CD4-positive, CD25-positive, alpha-beta regulatory T cell (primary cell): ENCODE measurements around the gene PROP1. TPM values are rescaled to one million over a fixed set of nuclear protein-coding genes. Genes with fewer than 3 reads are reported as not detected.
"Not testable (repeated sequence)": the region's sequence is repeated elsewhere in the genome, so short reads cannot be mapped to it uniquely, and the experiment has no call there.

Experiments
- ATAC-seq, 2 donors: fragments of 150-1000 bp; cut with Tn5 transposase; one replicate each; pipeline ENCODE4 v1.10.0; 2021; ENCODE audit warnings: low read depth in 2 of 2, moderate number of reproducible peaks in 2 of 2, moderate library complexity in 1 of 2
- DNase-seq, 3 donors: peaks; one replicate each; pipeline versions ENCODE4 v3.0.0 to v3.0.0-alpha.2; 2012 to 2022; ENCODE audit warnings: mixed read lengths in 1 of 3
- H3K27ac ChIP-seq: one replicate; pipeline ENCODE4 v1.7.0; 2013; ENCODE audit warnings: mild to moderate bottlenecking, low read length; ENCODE audit not compliant: insufficient read depth, poor library complexity, severe bottlenecking
- H3K27me3 ChIP-seq: one replicate; pipeline ENCODE4 v1.7.0; 2013; ENCODE audit warnings: low read length; ENCODE audit not compliant: control insufficient read depth, insufficient read depth
- H3K36me3 ChIP-seq: one replicate; pipeline ENCODE4 v1.7.0; 2013; ENCODE audit warnings: mild to moderate bottlenecking, low read length, moderate library complexity; ENCODE audit not compliant: control insufficient read depth, insufficient read depth
- H3K4me1 ChIP-seq: 2 replicates; pipeline ENCODE4 v1.7.0; 2013; ENCODE audit warnings: mild to moderate bottlenecking, low read length; ENCODE audit not compliant: insufficient read depth, control insufficient read depth, poor library complexity, severe bottlenecking
- H3K4me3 ChIP-seq: one replicate; pipeline ENCODE4 v1.7.0; 2013; ENCODE audit warnings: low read depth, mild to moderate bottlenecking, low read length, moderate library complexity
- H3K9me3 ChIP-seq, 2 experiments: 1 replicate in 1 of 2; 2 replicates in 1 of 2; pipeline ENCODE4 v1.7.0; 2013; ENCODE audit warnings: low read length in 2 of 2, mild to moderate bottlenecking in 1 of 2, moderate library complexity in 1 of 2; ENCODE audit not compliant: control insufficient read depth in 2 of 2
- H3K27ac Mint-ChIP-seq, 3 donors: one replicate each; pipeline ENCODE4 v1.8.0; 2020 to 2022; ENCODE audit warnings: mild to moderate bottlenecking in 3 of 3, mixed read lengths in 3 of 3, moderate library complexity in 2 of 3
- H3K27me3 Mint-ChIP-seq: one replicate; pipeline ENCODE4 v1.8.0; 2022; ENCODE audit warnings: mild to moderate bottlenecking, mixed read lengths
- H3K36me3 Mint-ChIP-seq: one replicate; pipeline ENCODE4 v1.8.0; 2020; ENCODE audit warnings: mixed read lengths
- H3K4me1 Mint-ChIP-seq, 4 donors: one replicate each; pipeline ENCODE4 v1.8.0; 2020 to 2022; ENCODE audit warnings: mixed read lengths in 4 of 4, mild to moderate bottlenecking in 1 of 4
- H3K4me3 Mint-ChIP-seq, 4 donors: one replicate each; pipeline ENCODE4 v1.8.0; 2020 to 2022; ENCODE audit warnings: mild to moderate bottlenecking in 4 of 4, mixed read lengths in 4 of 4, moderate library complexity in 3 of 4
- H3K9me3 Mint-ChIP-seq, 7 donors: one replicate each; pipeline ENCODE4 v1.8.0; 2020 to 2022; ENCODE audit warnings: mixed read lengths in 7 of 7, mild to moderate bottlenecking in 3 of 7, moderate library complexity in 2 of 7
- polyA plus RNA-seq, 4 donors: library from polyadenylated mRNA; unstranded; fragments of 300-500 nt; fragmentation: Illumina TruSeq; gene quantifications; one replicate each; pipeline ENCODE4 v1.2.3, GENCODE V29; 2021
- total RNA-seq: library from RNA; stranded (reverse); gene quantifications from one replicate; pipeline ENCODE4 v1.2.3, GENCODE V29; 2022

PROP1 gene
- total and polyA plus RNA-seq, 5 donors from 2014 or later: not detected

- Mint-ChIP-seq H3K4me1 (peaks cover 0 to 3% (median 0%) of the 10 kb centered on the region in 4 donors), H3K27me3 (peaks cover 6% of the 10 kb centered on the region), H3K9me3 (peaks cover 0 to 1% (median 0%) of the 10 kb centered on the region in 7 donors), H3K4me3 (peak overlapping the region in 1 of 4 donors; percentile 11), H3K36me3 (peaks cover 11% of the 10 kb centered on the region), H3K27ac (no peak overlapping the region)
- Histone ChIP-seq H3K9me3 (peaks cover 0 to 2% of the 10 kb centered on the region in 2 experiments), H3K27me3 (no peaks in the 10 kb centered on the region), H3K36me3 (no peaks in the 10 kb centered on the region), H3K4me3 (no peak overlapping the region), H3K27ac (no peak overlapping the region), H3K4me1 (no peaks in the 10 kb centered on the region)
- ATAC-seq (no peak), DNase-seq (no peak)
Observed at GRCh38 chr5:177966009-177966838, 29.8 kb downstream of the PROP1 start.

- Mint-ChIP-seq H3K27me3 (no peaks in the 10 kb centered on the region), H3K27ac (no peak overlapping the region), H3K9me3 (peaks cover 0 to 3% (median 0%) of the 10 kb centered on the region in 7 donors), H3K4me3 (no peak overlapping the region), H3K4me1 (peaks cover 0 to 3% (median 1%) of the 10 kb centered on the region in 4 donors), H3K36me3 (peaks cover 21% of the 10 kb centered on the region)
- no peak for DNase-seq
- Histone ChIP-seq H3K36me3 (no peaks in the 10 kb centered on the region), H3K9me3 (no peaks in the 10 kb centered on the region), H3K4me1 (no peaks in the 10 kb centered on the region), H3K27ac (no peak overlapping the region), H3K27me3 (no peaks in the 10 kb centered on the region), H3K4me3 (no peak overlapping the region)
- ATAC-seq: no peak
Observed at GRCh38 chr5:177964471-177964870, 31.6 kb downstream of the PROP1 start.

- no peaks in the 10 kb centered on the region for H3K4me1 ChIP-seq
- peaks cover 0 to 3% (median 1%) of the 10 kb centered on the region in 4 donors for H3K4me1 Mint-ChIP-seq
- ATAC-seq (no peak), DNase-seq (no peak)
- peaks cover 0 to 3% (median 0%) of the 10 kb centered on the region in 7 donors for H3K9me3 Mint-ChIP-seq
- peaks cover 24% of the 10 kb centered on the region for H3K36me3 Mint-ChIP-seq
- H3K27me3 ChIP-seq: no peaks in the 10 kb centered on the region
- no peak overlapping the region for H3K4me3 Mint-ChIP-seq
- no peak overlapping the region for H3K27ac Mint-ChIP-seq
- no peaks in the 10 kb centered on the region for H3K9me3 ChIP-seq
- H3K36me3 ChIP-seq: no peaks in the 10 kb centered on the region
- no peak overlapping the region for H3K27ac ChIP-seq
- no peaks in the 10 kb centered on the region for H3K27me3 Mint-ChIP-seq
- no peak overlapping the region for H3K4me3 ChIP-seq
Observed at GRCh38 chr5:177963966-177964365, 32.1 kb downstream of the PROP1 start.

- no peaks in the 10 kb centered on the region for H3K4me1 ChIP-seq
- no peak overlapping the region for H3K27ac ChIP-seq
- Mint-ChIP-seq H3K27me3 (no peaks in the 10 kb centered on the region), H3K27ac (peak overlapping the region in 2 of 3 donors; percentile 7 to 38), H3K9me3 (peaks cover 0 to 3% (median 0%) of the 10 kb centered on the region in 7 donors), H3K4me3 (peak overlapping the region in 1 of 4 donors; percentile 40), H3K4me1 (peaks cover 0 to 2% (median 0%) of the 10 kb centered on the region in 4 donors), H3K36me3 (peaks cover 31% of the 10 kb centered on the region)
- H3K27me3 ChIP-seq: no peaks in the 10 kb centered on the region
- no peaks in the 10 kb centered on the region for H3K9me3 ChIP-seq
- DNase-seq: no peak
- H3K36me3 ChIP-seq: no peaks in the 10 kb centered on the region
- ATAC-seq: no peak
- no peak overlapping the region for H3K4me3 ChIP-seq
Observed at GRCh38 chr5:177959315-177959714, 36.7 kb downstream of the PROP1 start.

GRCh38 chr5:177958696-177959095 lies 37.3 kb downstream of the PROP1 start:
- Histone ChIP-seq H3K4me3 (no peak overlapping the region), H3K36me3 (no peaks in the 10 kb centered on the region), H3K9me3 (no peaks in the 10 kb centered on the region), H3K27ac (no peak overlapping the region), H3K4me1 (no peaks in the 10 kb centered on the region), H3K27me3 (no peaks in the 10 kb centered on the region)
- peaks cover 0 to 2% (median 0%) of the 10 kb centered on the region in 4 donors for H3K4me1 Mint-ChIP-seq
- H3K36me3 Mint-ChIP-seq: peaks cover 27% of the 10 kb centered on the region
- H3K4me3 Mint-ChIP-seq: no peak overlapping the region
- no peaks in the 10 kb centered on the region for H3K27me3 Mint-ChIP-seq
- ATAC-seq (no peak), DNase-seq (no peak)
- H3K27ac Mint-ChIP-seq: no peak overlapping the region
- peaks cover 0 to 3% (median 0%) of the 10 kb centered on the region in 7 donors for H3K9me3 Mint-ChIP-seq

- H3K27ac Mint-ChIP-seq: no peak overlapping the region
- H3K4me3 ChIP-seq: no peak overlapping the region
- H3K27me3 ChIP-seq: no peaks in the 10 kb centered on the region
- no peaks in the 10 kb centered on the region for H3K9me3 ChIP-seq
- ATAC-seq: no peak
- peaks cover 0 to 2% (median 0%) of the 10 kb centered on the region in 4 donors for H3K4me1 Mint-ChIP-seq
- H3K36me3 ChIP-seq: no peaks in the 10 kb centered on the region
- no peak for DNase-seq
- H3K36me3 Mint-ChIP-seq: peaks cover 27% of the 10 kb centered on the region
- no peaks in the 10 kb centered on the region for H3K27me3 Mint-ChIP-seq
- peaks cover 0 to 3% (median 0%) of the 10 kb centered on the region in 7 donors for H3K9me3 Mint-ChIP-seq
- H3K4me3 Mint-ChIP-seq: no peak overlapping the region
- H3K4me1 ChIP-seq: no peaks in the 10 kb centered on the region
- H3K27ac ChIP-seq: no peak overlapping the region
Observed at GRCh38 chr5:177957241-177957640, 38.8 kb downstream of the PROP1 start.

- not testable (repeated sequence) for H3K4me1 ChIP-seq, H3K4me1 Mint-ChIP-seq, DNase-seq, H3K27me3 Mint-ChIP-seq, H3K27me3 ChIP-seq, H3K9me3 ChIP-seq, H3K36me3 ChIP-seq, H3K27ac Mint-ChIP-seq, H3K27ac ChIP-seq, H3K4me3 ChIP-seq, H3K9me3 Mint-ChIP-seq, H3K4me3 Mint-ChIP-seq, ATAC-seq
- peaks cover 21% of the 10 kb centered on the region for H3K36me3 Mint-ChIP-seq
Observed at GRCh38 chr5:177953101-177953500, 42.9 kb downstream of the PROP1 start.

- H3K27me3 ChIP-seq, H3K4me3 Mint-ChIP-seq, H3K9me3 ChIP-seq, H3K27ac Mint-ChIP-seq, H3K4me1 Mint-ChIP-seq, ATAC-seq, H3K36me3 ChIP-seq, H3K9me3 Mint-ChIP-seq, H3K27ac ChIP-seq, H3K27me3 Mint-ChIP-seq, H3K36me3 Mint-ChIP-seq, H3K4me1 ChIP-seq, DNase-seq, H3K4me3 ChIP-seq: not testable (repeated sequence)
Observed at GRCh38 chr5:177949656-177950055, 46.4 kb downstream of the PROP1 start.
